Naive B cell (primary cell): ENCODE results near the gene UBAP1L. TPM values are rescaled to one million over a fixed set of nuclear protein-coding genes. Genes with fewer than 3 reads are reported as not detected.
"Not testable (repeated sequence)": the region's sequence is repeated elsewhere in the genome, so short reads cannot be mapped to it uniquely, and the experiment has no call there.

ENCODE experiments used
- ATAC-seq, 2 donors: fragments of 150-1000 bp; cut with Tn5 transposase; 2 replicates each; pipeline ENCODE4 v1.10.0; 2021; ENCODE audit warnings: low read depth in 2 of 2, mild to moderate bottlenecking in 2 of 2, moderate library complexity in 2 of 2
- DNase-seq: peaks from one replicate; pipeline ENCODE4 v3.0.0; 2022
- H3K27ac Mint-ChIP-seq, 6 donors: one replicate each; pipeline ENCODE4 v1.8.0; 2020 to 2022; ENCODE audit warnings: mild to moderate bottlenecking in 6 of 6, mixed read lengths in 6 of 6, moderate library complexity in 5 of 6, inconsistent platforms in 2 of 6
- H3K27me3 Mint-ChIP-seq, 3 donors: one replicate each; pipeline ENCODE4 v1.8.0; 2021 to 2022; ENCODE audit warnings: mixed read lengths in 3 of 3, mild to moderate bottlenecking in 1 of 3
- H3K36me3 Mint-ChIP-seq, 2 donors: one replicate each; pipeline ENCODE4 v1.8.0; 2020 to 2022; ENCODE audit warnings: mixed read lengths in 2 of 2, inconsistent platforms in 1 of 2, mild to moderate bottlenecking in 1 of 2
- H3K4me1 Mint-ChIP-seq, 3 donors: one replicate each; pipeline ENCODE4 v1.8.0; 2020 to 2022; ENCODE audit warnings: mixed read lengths in 3 of 3, inconsistent platforms in 1 of 3, mild to moderate bottlenecking in 1 of 3, moderate library complexity in 1 of 3
- H3K4me3 Mint-ChIP-seq, 8 donors: one replicate each; pipeline ENCODE4 v1.8.0; 2020 to 2022; ENCODE audit warnings: mild to moderate bottlenecking in 8 of 8, mixed read lengths in 8 of 8, moderate library complexity in 8 of 8, inconsistent platforms in 2 of 8
- H3K9me3 Mint-ChIP-seq, 7 donors: one replicate each; pipeline ENCODE4 v1.8.0; 2020 to 2022; ENCODE audit warnings: mixed read lengths in 7 of 7, mild to moderate bottlenecking in 5 of 7, inconsistent platforms in 2 of 7, moderate library complexity in 1 of 7
- polyA plus RNA-seq, 6 donors: library from polyadenylated mRNA; unstranded; fragments of 300-500 nt; fragmentation: Illumina TruSeq; gene quantifications; one replicate each; pipeline ENCODE4 v1.2.3, GENCODE V29; 2021; ENCODE audit warnings: low read depth in 6 of 6

Gene UBAP1L
- polyA plus RNA-seq, 6 donors from 2014 or later, result 0.04 to 0.52 (median 0.24) TPM; not detected in 2

- ATAC-seq (no peak), DNase-seq (no peak)
- H3K4me1 Mint-ChIP-seq, result peaks cover 0 to 4% (median 3%) of the 10 kb centered on the region in 3 donors
- no peaks in the 10 kb centered on the region for H3K9me3 Mint-ChIP-seq
- H3K27ac Mint-ChIP-seq, result no peak overlapping the region
- no peaks in the 10 kb centered on the region for H3K27me3 Mint-ChIP-seq
- H3K4me3 Mint-ChIP-seq, result no peak overlapping the region
- H3K36me3 Mint-ChIP-seq, result peaks cover 12 to 27% of the 10 kb centered on the region in 2 donors
Observed at GRCh38 chr15:65096481-65097385, 18.3 kb downstream of the UBAP1L start.

- H3K4me1 Mint-ChIP-seq, result no peaks in the 10 kb centered on the region
- no peak overlapping the region for H3K27ac Mint-ChIP-seq
- no peaks in the 10 kb centered on the region for H3K9me3 Mint-ChIP-seq
- H3K4me3 Mint-ChIP-seq, result no peak overlapping the region
- H3K36me3 Mint-ChIP-seq, result peaks cover 12 to 20% of the 10 kb centered on the region in 2 donors
- ATAC-seq, result no peak
- no peak for DNase-seq
- no peaks in the 10 kb centered on the region for H3K27me3 Mint-ChIP-seq
Observed at GRCh38 chr15:65095747-65096104, 19.3 kb downstream of the UBAP1L start.

- DNase-seq (no peak), ATAC-seq (no peak)
- no peak overlapping the region for H3K4me3 Mint-ChIP-seq
- H3K36me3 Mint-ChIP-seq, result peaks cover 12 to 15% of the 10 kb centered on the region in 2 donors
- no peaks in the 10 kb centered on the region for H3K4me1 Mint-ChIP-seq
- no peaks in the 10 kb centered on the region for H3K27me3 Mint-ChIP-seq
- no peaks in the 10 kb centered on the region for H3K9me3 Mint-ChIP-seq
- H3K27ac Mint-ChIP-seq, result no peak overlapping the region
Observed at GRCh38 chr15:65095011-65095746, 19.8 kb downstream of the UBAP1L start.

- Mint-ChIP-seq H3K27ac (peak overlapping the region in 2 of 6 donors; percentile 16 to 20), H3K9me3 (no peaks in the 10 kb centered on the region), H3K27me3 (no peaks in the 10 kb centered on the region), H3K4me1 (no peaks in the 10 kb centered on the region), H3K36me3 (peaks cover 12 to 15% of the 10 kb centered on the region in 2 donors), H3K4me3 (no peak overlapping the region)
- no peak for DNase-seq
- ATAC-seq, result no peak
Observed at GRCh38 chr15:65094294-65094995, 20.6 kb downstream of the UBAP1L start.

GRCh38 chr15:65093793-65094170, 21.2 kb downstream of the UBAP1L start:
- H3K9me3 Mint-ChIP-seq, H3K4me1 Mint-ChIP-seq, H3K27me3 Mint-ChIP-seq, H3K4me3 Mint-ChIP-seq, DNase-seq, ATAC-seq: not testable (repeated sequence)
- Mint-ChIP-seq H3K36me3 (peaks cover 10 to 11% of the 10 kb centered on the region in 2 donors), H3K27ac (peak overlapping the region in 1 of 6 donors; percentile 16)

GRCh38 chr15:65092911-65093792, 21.8 kb downstream of the UBAP1L start:
- no peaks in the 10 kb centered on the region for H3K9me3 Mint-ChIP-seq
- peaks cover 3 to 5% of the 10 kb centered on the region in 2 donors for H3K36me3 Mint-ChIP-seq
- H3K4me3 Mint-ChIP-seq, result no peak overlapping the region
- no peaks in the 10 kb centered on the region for H3K4me1 Mint-ChIP-seq
- no peaks in the 10 kb centered on the region for H3K27me3 Mint-ChIP-seq
- H3K27ac Mint-ChIP-seq, result no peak overlapping the region
- DNase-seq (no peak), ATAC-seq (no peak)

- no peak overlapping the region for H3K27ac Mint-ChIP-seq
- H3K4me3 Mint-ChIP-seq, result no peak overlapping the region
- no peak for DNase-seq
- no peaks in the 10 kb centered on the region for H3K9me3 Mint-ChIP-seq
- no peaks in the 10 kb centered on the region for H3K4me1 Mint-ChIP-seq
- no peak for ATAC-seq
- no peaks in the 10 kb centered on the region for H3K36me3 Mint-ChIP-seq
- H3K27me3 Mint-ChIP-seq, result no peaks in the 10 kb centered on the region
Observed at GRCh38 chr15:65091946-65092770, 22.8 kb downstream of the UBAP1L start.

- Mint-ChIP-seq H3K27me3 (peaks cover 4 to 15% (median 13%) of the 10 kb centered on the region in 3 donors), H3K4me3 (no peak overlapping the region), H3K9me3 (no peaks in the 10 kb centered on the region), H3K4me1 (no peaks in the 10 kb centered on the region), H3K27ac (no peak overlapping the region), H3K36me3 (no peaks in the 10 kb centered on the region)
- ATAC-seq, result no peak
- no peak for DNase-seq
Observed at GRCh38 chr15:65089206-65089824, 25.7 kb downstream of the UBAP1L start.

- no peak for DNase-seq
- Mint-ChIP-seq H3K27ac (no peak overlapping the region), H3K4me1 (no peaks in the 10 kb centered on the region), H3K27me3 (peaks cover 11 to 21% (median 20%) of the 10 kb centered on the region in 3 donors), H3K36me3 (no peaks in the 10 kb centered on the region), H3K4me3 (no peak overlapping the region), H3K9me3 (no peaks in the 10 kb centered on the region)
- ATAC-seq, result no peak
Observed at GRCh38 chr15:65088643-65089021, 26.4 kb downstream of the UBAP1L start.

GRCh38 chr15:65087873-65088642, 26.9 kb downstream of the UBAP1L start:
- Mint-ChIP-seq H3K27me3 (peaks cover 11 to 27% (median 26%) of the 10 kb centered on the region in 3 donors), H3K4me1 (no peaks in the 10 kb centered on the region), H3K27ac (peak overlapping the region in 2 of 6 donors; percentile 9 to 16), H3K9me3 (no peaks in the 10 kb centered on the region), H3K4me3 (no peak overlapping the region), H3K36me3 (no peaks in the 10 kb centered on the region)
- DNase-seq (no peak), ATAC-seq (no peak)

GRCh38 chr15:65087411-65087810, 27.6 kb downstream of the UBAP1L start:
- peaks cover 0 to 6% (median 5%) of the 10 kb centered on the region in 3 donors for H3K4me1 Mint-ChIP-seq
- H3K27ac Mint-ChIP-seq, result peak overlapping the region in 1 of 6 donors; percentile 16
- H3K4me3 Mint-ChIP-seq, result no peak overlapping the region
- peaks cover 18 to 34% (median 32%) of the 10 kb centered on the region in 3 donors for H3K27me3 Mint-ChIP-seq
- H3K9me3 Mint-ChIP-seq, result no peaks in the 10 kb centered on the region
- no peak for ATAC-seq
- no peak for DNase-seq
- H3K36me3 Mint-ChIP-seq, result no peaks in the 10 kb centered on the region
